ENCODE results near the gene DPP10.

DPP10 gene

GRCh38 chr2:115077626-115078025 lies 635.2 kb downstream of the DPP10 start:
- Histone ChIP-seq H3K4me2 (ENCODE audit: low read depth, low read length, poor library complexity, severe bottlenecking) (no peak overlapping the region), H3K9ac (ENCODE audit: low read depth, low read length, poor library complexity, severe bottlenecking) (no peak overlapping the region), H3K36me3 (ENCODE audit: insufficient read depth, low read length) (no peaks in the 10 kb centered on the region), H3F3A (ENCODE audit: low read depth) (no peaks in the 10 kb centered on the region), H3K79me2 (ENCODE audit: insufficient read depth, low read length) (no peaks in the 10 kb centered on the region), H4K20me1 (ENCODE audit: insufficient read depth, low read length, poor library complexity, severe bottlenecking) (no peaks in the 10 kb centered on the region), H2AFZ (ENCODE audit: low read length) (no peak overlapping the region), H3K9me2 (replicated peaks; ENCODE audit: low read depth, low read length) (no peaks in the 10 kb centered on the region), H3K4me3 (ENCODE audit: low read length, poor library complexity, severe bottlenecking) (no peak overlapping the region), H3K27me3 (ENCODE audit: insufficient read depth, low read length, poor library complexity, severe bottlenecking) (no peaks in the 10 kb centered on the region), H3K9me3 (ENCODE audit: insufficient read depth, low read depth, low read length) (no peaks in the 10 kb centered on the region), H3K4me1 (ENCODE audit: insufficient read depth, low read length, poor library complexity, severe bottlenecking) (no peaks in the 10 kb centered on the region)
- TF ChIP-seq CTCF (conservative IDR thresholded peaks at IDR 0.05; ENCODE audit: low read length) (no peak), EZH2phosphoT487 (IDR thresholded peaks at IDR 0.05; ENCODE audit: borderline replicate concordance) (no peak)

GRCh38 chr2:115083225-115083624 lies 640.8 kb downstream of the DPP10 start:
- Histone ChIP-seq H3K36me3 (ENCODE audit: insufficient read depth, low read length) (no peaks in the 10 kb centered on the region), H3K9ac (ENCODE audit: low read depth, low read length, poor library complexity, severe bottlenecking) (no peak overlapping the region), H3K4me1 (ENCODE audit: insufficient read depth, low read length, poor library complexity, severe bottlenecking) (no peaks in the 10 kb centered on the region), H3K4me3 (ENCODE audit: low read length, poor library complexity, severe bottlenecking) (no peak overlapping the region), H3K79me2 (ENCODE audit: insufficient read depth, low read length) (no peaks in the 10 kb centered on the region), H4K20me1 (ENCODE audit: insufficient read depth, low read length, poor library complexity, severe bottlenecking) (no peaks in the 10 kb centered on the region), H3K9me3 (ENCODE audit: insufficient read depth, low read depth, low read length) (no peaks in the 10 kb centered on the region), H3K4me2 (ENCODE audit: low read depth, low read length, poor library complexity, severe bottlenecking) (no peak overlapping the region), H3K9me2 (replicated peaks; ENCODE audit: low read depth, low read length) (no peaks in the 10 kb centered on the region), H2AFZ (ENCODE audit: low read length) (no peak overlapping the region), H3K27me3 (ENCODE audit: insufficient read depth, low read length, poor library complexity, severe bottlenecking) (no peaks in the 10 kb centered on the region), H3F3A (ENCODE audit: low read depth) (no peaks in the 10 kb centered on the region)
- TF ChIP-seq EZH2phosphoT487 (IDR thresholded peaks at IDR 0.05; ENCODE audit: borderline replicate concordance) (no peak), CTCF (conservative IDR thresholded peaks at IDR 0.05; ENCODE audit: low read length) (no peak)

- H3K9me2 ChIP-seq (replicated peaks; ENCODE audit: low read depth, low read length), result no peaks in the 10 kb centered on the region
Observed at GRCh38 chr2:115083711-115084110, 641.3 kb downstream of the DPP10 start.

More at GRCh38 chr2:115083711-115084110, 641.3 kb downstream of the DPP10 start:
- Histone ChIP-seq H3K4me2 (ENCODE audit: low read depth, low read length, poor library complexity, severe bottlenecking) (no peak overlapping the region), H3K36me3 (ENCODE audit: insufficient read depth, low read length) (no peaks in the 10 kb centered on the region), H3K9ac (ENCODE audit: low read depth, low read length, poor library complexity, severe bottlenecking) (no peak overlapping the region), H3K27me3 (ENCODE audit: insufficient read depth, low read length, poor library complexity, severe bottlenecking) (no peaks in the 10 kb centered on the region), H2AFZ (ENCODE audit: low read length) (no peak overlapping the region), H3K4me1 (ENCODE audit: insufficient read depth, low read length, poor library complexity, severe bottlenecking) (no peaks in the 10 kb centered on the region), H3K79me2 (ENCODE audit: insufficient read depth, low read length) (no peaks in the 10 kb centered on the region), H4K20me1 (ENCODE audit: insufficient read depth, low read length, poor library complexity, severe bottlenecking) (no peaks in the 10 kb centered on the region), H3K9me3 (ENCODE audit: insufficient read depth, low read depth, low read length) (no peaks in the 10 kb centered on the region), H3F3A (ENCODE audit: low read depth) (no peaks in the 10 kb centered on the region), H3K4me3 (ENCODE audit: low read length, poor library complexity, severe bottlenecking) (no peak overlapping the region)
- no peak for TF ChIP-seq CTCF (conservative IDR thresholded peaks at IDR 0.05; ENCODE audit: low read length)
- TF ChIP-seq EZH2phosphoT487 (IDR thresholded peaks at IDR 0.05; ENCODE audit: borderline replicate concordance), result no peak
